ENCODE data around the gene VPS50.

- TF ChIP-seq CEBPB (IDR thresholded peaks at IDR 0.05) (no peak), REST (IDR thresholded peaks at IDR 0.05; ENCODE audit: low read depth) (no peak), EGR1 (IDR thresholded peaks at IDR 0.05) (no peak), EP300 (IDR thresholded peaks at IDR 0.05; ENCODE audit: borderline replicate concordance) (no peak), ZBTB7A (IDR thresholded peaks at IDR 0.05; ENCODE audit: low read depth) (no peak)
Observed at GRCh38 chr7:93238131-93238530, 6.0 kb downstream of the VPS50 start.
